Measurements from ENCODE around the gene OR2L8. TPM values are rescaled to one million over a fixed set of nuclear protein-coding genes. Genes with fewer than 3 reads are reported as not detected.

Gene OR2L8
- total and polyA plus RNA-seq, 2 experiments from 2014 or later, result not detected

GRCh38 chr1:247936415-247936814 is 12.2 kb upstream of the OR2L8 start:
- peaks cover 65% of the 10 kb centered on the region for H3K9me3 Mint-ChIP-seq
- no peak overlapping the region for H3K4me3 ChIP-seq
- H3K27me3 ChIP-seq (ENCODE audit: insufficient read depth), result no peaks in the 10 kb centered on the region
- H3F3A ChIP-seq (replicated peaks; ENCODE audit: low read depth), result no peaks in the 10 kb centered on the region
- H3K36me3 ChIP-seq (ENCODE audit: insufficient read depth), result no peaks in the 10 kb centered on the region
- H4K20me1 ChIP-seq (replicated peaks; ENCODE audit: insufficient read depth), result no peaks in the 10 kb centered on the region
- H3K36me3 Mint-ChIP-seq (ENCODE audit: low read depth), result peaks cover 24% of the 10 kb centered on the region
- TF ChIP-seq STAT1 (IDR thresholded peaks at IDR 0.05; ENCODE audit: unreplicated experiment), result no peak
- TF ChIP-seq POLR2AphosphoS5 (IDR thresholded peaks at IDR 0.05; ENCODE audit: low read depth), result no peak
- TF ChIP-seq ETS1 (IDR thresholded peaks at IDR 0.05), result no peak
- TF ChIP-seq JUNB (IDR thresholded peaks at IDR 0.05; ENCODE audit: unreplicated experiment), result no peak
- TF ChIP-seq, protein P1, sequence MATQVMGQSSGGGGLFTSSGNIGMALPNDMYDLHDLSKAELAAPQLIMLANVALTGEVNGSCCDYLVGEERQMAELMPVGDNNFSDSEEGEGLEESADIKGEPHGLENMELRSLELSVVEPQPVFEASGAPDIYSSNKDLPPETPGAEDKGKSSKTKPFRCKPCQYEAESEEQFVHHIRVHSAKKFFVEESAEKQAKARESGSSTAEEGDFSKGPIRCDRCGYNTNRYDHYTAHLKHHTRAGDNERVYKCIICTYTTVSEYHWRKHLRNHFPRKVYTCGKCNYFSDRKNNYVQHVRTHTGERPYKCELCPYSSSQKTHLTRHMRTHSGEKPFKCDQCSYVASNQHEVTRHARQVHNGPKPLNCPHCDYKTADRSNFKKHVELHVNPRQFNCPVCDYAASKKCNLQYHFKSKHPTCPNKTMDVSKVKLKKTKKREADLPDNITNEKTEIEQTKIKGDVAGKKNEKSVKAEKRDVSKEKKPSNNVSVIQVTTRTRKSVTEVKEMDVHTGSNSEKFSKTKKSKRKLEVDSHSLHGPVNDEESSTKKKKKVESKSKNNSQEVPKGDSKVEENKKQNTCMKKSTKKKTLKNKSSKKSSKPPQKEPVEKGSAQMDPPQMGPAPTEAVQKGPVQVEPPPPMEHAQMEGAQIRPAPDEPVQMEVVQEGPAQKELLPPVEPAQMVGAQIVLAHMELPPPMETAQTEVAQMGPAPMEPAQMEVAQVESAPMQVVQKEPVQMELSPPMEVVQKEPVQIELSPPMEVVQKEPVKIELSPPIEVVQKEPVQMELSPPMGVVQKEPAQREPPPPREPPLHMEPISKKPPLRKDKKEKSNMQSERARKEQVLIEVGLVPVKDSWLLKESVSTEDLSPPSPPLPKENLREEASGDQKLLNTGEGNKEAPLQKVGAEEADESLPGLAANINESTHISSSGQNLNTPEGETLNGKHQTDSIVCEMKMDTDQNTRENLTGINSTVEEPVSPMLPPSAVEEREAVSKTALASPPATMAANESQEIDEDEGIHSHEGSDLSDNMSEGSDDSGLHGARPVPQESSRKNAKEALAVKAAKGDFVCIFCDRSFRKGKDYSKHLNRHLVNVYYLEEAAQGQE (IDR thresholded peaks at IDR 0.05; ENCODE audit: unreplicated experiment), result no peak
- no peak for TF ChIP-seq EZH2 (IDR thresholded peaks at IDR 0.05; ENCODE audit: low read depth, unreplicated experiment)
- TF ChIP-seq CREB1 (CRISPR knock-in tag; IDR thresholded peaks at IDR 0.05; ENCODE audit: low read depth), result no peak
- TF ChIP-seq, protein P2, sequence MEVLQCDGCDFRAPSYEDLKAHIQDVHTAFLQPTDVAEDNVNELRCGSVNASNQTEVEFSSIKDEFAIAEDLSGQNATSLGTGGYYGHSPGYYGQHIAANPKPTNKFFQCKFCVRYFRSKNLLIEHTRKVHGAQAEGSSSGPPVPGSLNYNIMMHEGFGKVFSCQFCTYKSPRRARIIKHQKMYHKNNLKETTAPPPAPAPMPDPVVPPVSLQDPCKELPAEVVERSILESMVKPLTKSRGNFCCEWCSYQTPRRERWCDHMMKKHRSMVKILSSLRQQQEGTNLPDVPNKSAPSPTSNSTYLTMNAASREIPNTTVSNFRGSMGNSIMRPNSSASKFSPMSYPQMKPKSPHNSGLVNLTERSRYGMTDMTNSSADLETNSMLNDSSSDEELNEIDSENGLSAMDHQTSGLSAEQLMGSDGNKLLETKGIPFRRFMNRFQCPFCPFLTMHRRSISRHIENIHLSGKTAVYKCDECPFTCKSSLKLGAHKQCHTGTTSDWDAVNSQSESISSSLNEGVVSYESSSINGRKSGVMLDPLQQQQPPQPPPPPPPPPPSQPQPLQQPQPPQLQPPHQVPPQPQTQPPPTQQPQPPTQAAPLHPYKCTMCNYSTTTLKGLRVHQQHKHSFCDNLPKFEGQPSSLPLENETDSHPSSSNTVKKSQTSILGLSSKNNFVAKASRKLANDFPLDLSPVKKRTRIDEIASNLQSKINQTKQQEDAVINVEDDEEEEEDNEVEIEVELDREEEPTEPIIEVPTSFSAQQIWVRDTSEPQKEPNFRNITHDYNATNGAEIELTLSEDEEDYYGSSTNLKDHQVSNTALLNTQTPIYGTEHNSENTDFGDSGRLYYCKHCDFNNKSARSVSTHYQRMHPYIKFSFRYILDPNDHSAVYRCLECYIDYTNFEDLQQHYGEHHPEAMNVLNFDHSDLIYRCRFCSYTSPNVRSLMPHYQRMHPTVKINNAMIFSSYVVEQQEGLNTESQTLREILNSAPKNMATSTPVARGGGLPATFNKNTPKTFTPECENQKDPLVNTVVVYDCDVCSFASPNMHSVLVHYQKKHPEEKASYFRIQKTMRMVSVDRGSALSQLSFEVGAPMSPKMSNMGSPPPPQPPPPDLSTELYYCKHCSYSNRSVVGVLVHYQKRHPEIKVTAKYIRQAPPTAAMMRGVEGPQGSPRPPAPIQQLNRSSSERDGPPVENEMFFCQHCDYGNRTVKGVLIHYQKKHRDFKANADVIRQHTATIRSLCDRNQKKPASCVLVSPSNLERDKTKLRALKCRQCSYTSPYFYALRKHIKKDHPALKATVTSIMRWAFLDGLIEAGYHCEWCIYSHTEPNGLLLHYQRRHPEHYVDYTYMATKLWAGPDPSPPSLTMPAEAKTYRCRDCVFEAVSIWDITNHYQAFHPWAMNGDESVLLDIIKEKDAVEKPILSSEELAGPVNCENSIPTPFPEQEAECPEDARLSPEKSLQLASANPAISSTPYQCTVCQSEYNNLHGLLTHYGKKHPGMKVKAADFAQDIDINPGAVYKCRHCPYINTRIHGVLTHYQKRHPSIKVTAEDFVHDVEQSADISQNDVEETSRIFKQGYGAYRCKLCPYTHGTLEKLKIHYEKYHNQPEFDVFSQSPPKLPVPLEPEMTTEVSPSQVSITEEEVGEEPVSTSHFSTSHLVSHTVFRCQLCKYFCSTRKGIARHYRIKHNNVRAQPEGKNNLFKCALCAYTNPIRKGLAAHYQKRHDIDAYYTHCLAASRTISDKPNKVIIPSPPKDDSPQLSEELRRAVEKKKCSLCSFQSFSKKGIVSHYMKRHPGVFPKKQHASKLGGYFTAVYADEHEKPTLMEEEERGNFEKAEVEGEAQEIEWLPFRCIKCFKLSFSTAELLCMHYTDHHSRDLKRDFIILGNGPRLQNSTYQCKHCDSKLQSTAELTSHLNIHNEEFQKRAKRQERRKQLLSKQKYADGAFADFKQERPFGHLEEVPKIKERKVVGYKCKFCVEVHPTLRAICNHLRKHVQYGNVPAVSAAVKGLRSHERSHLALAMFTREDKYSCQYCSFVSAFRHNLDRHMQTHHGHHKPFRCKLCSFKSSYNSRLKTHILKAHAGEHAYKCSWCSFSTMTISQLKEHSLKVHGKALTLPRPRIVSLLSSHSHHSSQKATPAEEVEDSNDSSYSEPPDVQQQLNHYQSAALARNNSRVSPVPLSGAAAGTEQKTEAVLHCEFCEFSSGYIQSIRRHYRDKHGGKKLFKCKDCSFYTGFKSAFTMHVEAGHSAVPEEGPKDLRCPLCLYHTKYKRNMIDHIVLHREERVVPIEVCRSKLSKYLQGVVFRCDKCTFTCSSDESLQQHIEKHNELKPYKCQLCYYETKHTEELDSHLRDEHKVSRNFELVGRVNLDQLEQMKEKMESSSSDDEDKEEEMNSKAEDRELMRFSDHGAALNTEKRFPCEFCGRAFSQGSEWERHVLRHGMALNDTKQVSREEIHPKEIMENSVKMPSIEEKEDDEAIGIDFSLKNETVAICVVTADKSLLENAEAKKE (CRISPR knock-in tag; IDR thresholded peaks at IDR 0.05), result no peak
- no peak for TF ChIP-seq ZNF331 (CRISPR knock-in tag; IDR thresholded peaks at IDR 0.05; ENCODE audit: low read depth)
- no peak for TF ChIP-seq ZNF114 (CRISPR knock-in tag; IDR thresholded peaks at IDR 0.05)
- no peak for TF ChIP-seq NANOG (IDR thresholded peaks at IDR 0.05; ENCODE audit: borderline replicate concordance)
- TF ChIP-seq, protein P3, sequence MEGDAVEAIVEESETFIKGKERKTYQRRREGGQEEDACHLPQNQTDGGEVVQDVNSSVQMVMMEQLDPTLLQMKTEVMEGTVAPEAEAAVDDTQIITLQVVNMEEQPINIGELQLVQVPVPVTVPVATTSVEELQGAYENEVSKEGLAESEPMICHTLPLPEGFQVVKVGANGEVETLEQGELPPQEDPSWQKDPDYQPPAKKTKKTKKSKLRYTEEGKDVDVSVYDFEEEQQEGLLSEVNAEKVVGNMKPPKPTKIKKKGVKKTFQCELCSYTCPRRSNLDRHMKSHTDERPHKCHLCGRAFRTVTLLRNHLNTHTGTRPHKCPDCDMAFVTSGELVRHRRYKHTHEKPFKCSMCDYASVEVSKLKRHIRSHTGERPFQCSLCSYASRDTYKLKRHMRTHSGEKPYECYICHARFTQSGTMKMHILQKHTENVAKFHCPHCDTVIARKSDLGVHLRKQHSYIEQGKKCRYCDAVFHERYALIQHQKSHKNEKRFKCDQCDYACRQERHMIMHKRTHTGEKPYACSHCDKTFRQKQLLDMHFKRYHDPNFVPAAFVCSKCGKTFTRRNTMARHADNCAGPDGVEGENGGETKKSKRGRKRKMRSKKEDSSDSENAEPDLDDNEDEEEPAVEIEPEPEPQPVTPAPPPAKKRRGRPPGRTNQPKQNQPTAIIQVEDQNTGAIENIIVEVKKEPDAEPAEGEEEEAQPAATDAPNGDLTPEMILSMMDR (conservative IDR thresholded peaks at IDR 0.05; ENCODE audit: low read depth in 2 of 2), result no peak
- no peak for TF ChIP-seq EZH2phosphoT487 (IDR thresholded peaks at IDR 0.05; ENCODE audit: unreplicated experiment)
- H3K4me1 ChIP-seq (ENCODE audit: insufficient read depth), result no peaks in the 10 kb centered on the region
- H3K27ac Mint-ChIP-seq, result no peak overlapping the region
- no peak for DNase-seq (ENCODE audit: low spot score)
- peaks cover 3% of the 10 kb centered on the region for H3K27me3 Mint-ChIP-seq (ENCODE audit: insufficient read depth, low read depth, poor library complexity)
- H3K4me1 Mint-ChIP-seq, result no peaks in the 10 kb centered on the region
- H3K4me2 ChIP-seq, result no peak overlapping the region
- no peaks in the 10 kb centered on the region for H3K9me2 ChIP-seq (ENCODE audit: insufficient read depth)
- ATAC-seq, result no peak
- no peaks in the 10 kb centered on the region for H3K79me2 ChIP-seq (replicated peaks; ENCODE audit: insufficient read depth)
- H2AFZ ChIP-seq, result peak overlapping the region; percentile 66; the same call in 1 of the 2 replicates
- H3K27ac ChIP-seq (ENCODE audit: low read depth), result no peak overlapping the region
- H3K4me3 Mint-ChIP-seq, result no peak overlapping the region
